NOMO-1 treated with DMSO at 0.1 percent for 48 hours (cell line): Measurements from ENCODE around the gene RPL4.
A peak's percentile ranks its signal among the peaks of the same experiment; 100 is the strongest.
"Not testable (repeated sequence)": the region's sequence is repeated elsewhere in the genome, so short reads cannot be mapped to it uniquely, and the experiment has no call there.

Experiments
- DNase-seq: peaks from one replicate; lab custom pipeline; 2025; ENCODE audit not compliant: unreplicated experiment; lab: John Stamatoyannopoulos, UW

The RPL4 gene

GRCh38 chr15:66504563-66505429 lies at the start of gene RPL4, which contains the start of gene ZWILCH:
Gene RPL4 (minus strand): TSS chr15:66504855. CDS start chr15:66504790, 65 bp downstream.
Gene ZWILCH (plus strand): TSS chr15:66505326. CDS start chr15:66505339, 13 bp downstream.
- DNase-seq = peak; percentile 84

DNA sequence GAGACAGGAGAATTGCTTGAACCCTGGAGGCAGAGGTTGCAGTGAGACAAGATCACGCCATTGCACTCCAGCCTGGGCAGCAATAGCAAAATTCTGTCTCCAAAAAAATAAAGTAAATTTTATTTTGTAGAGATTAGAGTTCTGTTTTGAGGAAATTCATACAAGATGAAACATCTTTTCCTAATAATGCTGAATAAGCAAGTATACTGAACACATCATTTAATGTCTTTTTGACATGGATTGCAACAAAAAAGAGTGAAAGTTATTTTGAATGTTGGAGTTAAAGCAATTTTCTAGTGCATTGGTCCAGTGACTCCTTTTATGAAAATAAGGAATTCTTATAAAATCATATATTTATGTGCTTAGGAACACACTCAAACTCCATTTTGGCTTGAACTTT lies 40.6 kb upstream of the RPL4 start:
- DNase-seq = no peak

GRCh38 chr15:66542896-66543295 lies 38.2 kb upstream of the RPL4 start:
- DNase-seq = no peak

GRCh38 chr15:66535056-66535455 lies 30.4 kb upstream of the RPL4 start:
- no peak for DNase-seq

- no peak for DNase-seq
Measured at GRCh38 chr15:66524838-66525237, 20.2 kb upstream of the RPL4 start.

GRCh38 chr15:66523926-66524325 lies 19.3 kb upstream of the RPL4 start:
- no peak for DNase-seq

- no peak for DNase-seq
Measured at GRCh38 chr15:66515901-66516322, 11.3 kb upstream of the RPL4 start.

GRCh38 chr15:66514586-66514985 lies 9.9 kb upstream of the RPL4 start:
- no peak for DNase-seq

- no peak for DNase-seq
Measured at GRCh38 chr15:66508293-66508883, 3.7 kb upstream of the RPL4 start.

DNA sequence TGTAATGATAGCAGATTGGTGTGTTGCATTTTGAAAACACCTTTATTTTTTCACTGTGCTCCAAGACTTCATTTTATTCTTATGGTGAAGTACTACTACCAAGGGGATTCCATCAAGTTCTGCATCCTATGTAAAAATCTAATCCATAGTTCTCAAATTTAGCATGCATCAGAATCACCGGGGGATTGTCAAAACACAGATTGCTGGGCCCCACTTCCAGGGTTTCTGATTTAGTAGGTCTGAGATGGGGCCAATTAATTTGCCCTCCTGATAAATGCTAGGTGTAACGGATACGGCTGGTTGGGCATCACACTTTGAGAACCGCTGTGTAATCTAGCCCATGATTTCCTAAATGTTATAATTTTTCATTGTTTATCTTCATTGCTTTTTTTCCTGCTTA lies 1.2 kb upstream of the RPL4 start:
- no peak for DNase-seq

GRCh38 chr15:66505430-66505811 lies 766 bp upstream of the RPL4 start:
- DNase-seq = peak; percentile 28

GRCh38 chr15:66503780-66504562 lies 684 bp downstream of the RPL4 start:
- DNase-seq = no peak

DNA sequence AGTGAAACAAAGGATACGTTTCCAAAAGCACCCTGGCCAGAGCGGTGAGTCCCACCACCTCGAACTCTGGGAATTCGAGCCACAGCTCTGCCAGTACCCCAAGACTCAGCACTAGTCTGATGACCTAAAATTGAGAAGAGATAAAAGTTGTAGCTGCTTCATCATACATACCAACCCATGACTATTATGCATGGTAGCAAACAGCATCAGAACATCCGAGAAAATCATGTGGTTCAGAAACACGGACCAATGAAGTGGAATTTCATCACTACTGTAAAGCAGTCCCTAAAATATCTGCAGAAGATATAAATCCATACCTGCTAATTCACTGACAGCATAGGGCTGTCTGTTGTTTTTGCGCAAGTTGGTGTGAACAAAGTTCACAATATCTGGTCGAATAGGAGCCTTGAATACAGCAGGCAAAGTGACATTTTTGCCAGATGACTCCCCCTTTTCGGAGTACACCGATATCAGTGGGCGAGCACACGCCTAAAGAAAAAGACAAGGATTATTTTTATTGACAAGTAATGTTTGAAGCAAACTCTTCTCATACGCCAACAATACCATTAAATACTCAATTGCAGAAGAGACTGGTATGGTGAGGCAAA lies 1.5 kb downstream of the RPL4 start:
- DNase-seq = not testable (repeated sequence)

GRCh38 chr15:66502491-66502890 lies 2.2 kb downstream of the RPL4 start:
- no peak for DNase-seq

- not testable (repeated sequence) for DNase-seq
Measured at GRCh38 chr15:66500346-66500745, 4.3 kb downstream of the RPL4 start.

GRCh38 chr15:66498501-66499386 lies 5.9 kb downstream of the RPL4 start:
- peak; percentile 55 for DNase-seq

GRCh38 chr15:66497502-66498455 lies 6.9 kb downstream of the RPL4 start, which contains the start of gene SNAPC5:
Gene SNAPC5 (minus strand): TSS chr15:66497762. CDS start chr15:66497731, 31 bp downstream.
- peak; percentile 95 for DNase-seq

GRCh38 chr15:66496951-66497501 lies 7.6 kb downstream of the RPL4 start:
- peak; percentile 29 for DNase-seq

DNA sequence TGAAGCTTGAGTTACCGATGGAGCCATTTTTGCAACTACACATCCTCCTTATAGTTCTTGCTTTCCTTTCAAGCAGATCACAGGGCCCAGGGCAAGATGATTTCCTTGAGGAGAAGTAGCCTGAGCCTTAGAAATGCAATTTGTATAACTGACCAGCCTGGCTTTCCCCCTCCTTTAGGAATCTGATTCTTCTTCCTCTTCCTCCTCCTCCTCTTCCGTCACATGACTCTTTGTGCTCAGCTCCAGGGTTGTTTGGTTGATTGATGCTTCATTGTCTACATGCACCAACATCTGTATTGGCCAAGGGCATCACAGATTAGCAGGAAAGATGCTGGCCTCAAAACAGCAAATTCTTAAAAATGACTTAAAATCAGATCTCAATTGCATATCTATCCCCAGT lies 10.4 kb downstream of the RPL4 start:
- DNase-seq = no peak
